Neural progenitor cell (in vitro differentiated cells): ENCODE data around the gene BUB1B. TPM values are rescaled to one million over a fixed set of nuclear protein-coding genes. Genes with fewer than 3 reads are reported as not detected.

Experiments
- DNase-seq: peaks from one replicate; pipeline ENCODE4 v3.0.0-alpha.2; 2016; ENCODE audit warnings: low spot score
- H2AFZ ChIP-seq: fragments of 200-600 bp; sonication (generic); replicated peaks from 2 replicates; pipeline ENCODE4 v1.6.1; 2016; ENCODE audit warnings: antibody characterized with exemption
- H3F3A ChIP-seq: fragments of 200-600 bp; sonication (generic); 2 replicates; pipeline ENCODE4 v1.6.1; 2016; ENCODE audit warnings: antibody characterized with exemption, low read depth
- H3K27ac ChIP-seq: fragments of 200-600 bp; sonication (generic); 2 replicates; pipeline ENCODE4 v1.5.1; 2016; ENCODE audit warnings: mild to moderate bottlenecking
- H3K27me3 ChIP-seq: fragments of 200-600 bp; sonication (generic); 2 replicates; pipeline ENCODE4 v1.6.1; 2016; ENCODE audit warnings: mild to moderate bottlenecking, moderate library complexity
- H3K36me3 ChIP-seq: fragments of 200-600 bp; sonication (generic); 2 replicates; pipeline ENCODE4 v1.5.1; 2016
- H3K4me1 ChIP-seq: fragments of 200-600 bp; sonication (generic); 2 replicates; pipeline ENCODE4 v1.6.1; 2016; ENCODE audit warnings: mixed run types
- H3K4me2 ChIP-seq: fragments of 200-600 bp; sonication (generic); 2 replicates; pipeline ENCODE4 v1.6.1; 2016
- H3K4me3 ChIP-seq: fragments of 200-600 bp; sonication (generic); 2 replicates; pipeline ENCODE4 v1.5.1; 2016
- H3K79me2 ChIP-seq: fragments of 200-600 bp; sonication (generic); 2 replicates; pipeline ENCODE4 v1.6.1; 2016; ENCODE audit warnings: low read depth
- H3K9ac ChIP-seq: fragments of 200-600 bp; sonication (generic); 2 replicates; pipeline ENCODE4 v1.6.1; 2016
- H3K9me3 ChIP-seq: fragments of 200-600 bp; sonication (generic); 2 replicates; pipeline ENCODE4 v1.5.1; 2016; ENCODE audit warnings: low read depth
- H4K20me1 ChIP-seq: fragments of 200-600 bp; sonication (generic); 2 replicates; pipeline ENCODE4 v1.6.1; 2016; ENCODE audit warnings: low read depth
- H3K27ac Mint-ChIP-seq: 3 replicates; pipeline ENCODE4 v1.8.0; 2021; ENCODE audit warnings: mixed read lengths
- H3K27me3 Mint-ChIP-seq: 2 replicates; pipeline ENCODE4 v1.8.0; 2022; ENCODE audit warnings: low read depth, mild to moderate bottlenecking, inconsistent platforms, moderate library complexity, mixed read lengths; ENCODE audit not compliant: insufficient read depth
- H3K36me3 Mint-ChIP-seq: 3 replicates; pipeline ENCODE4 v1.8.0; 2021; ENCODE audit warnings: mixed read lengths
- H3K4me1 Mint-ChIP-seq: 3 replicates; pipeline ENCODE4 v1.8.0; 2021; ENCODE audit warnings: mixed read lengths
- H3K4me3 Mint-ChIP-seq: 3 replicates; pipeline ENCODE4 v1.8.0; 2021; ENCODE audit warnings: mild to moderate bottlenecking, moderate library complexity, mixed read lengths
- H3K9me3 Mint-ChIP-seq: 3 replicates; pipeline ENCODE4 v1.8.0; 2020; ENCODE audit warnings: mixed read lengths
- EZH2 ChIP-seq: fragments of 200-600 bp; sonication (generic); IDR thresholded peaks from 2 replicates; pipeline ENCODE4 v1.6.1; 2017; ENCODE audit warnings: antibody characterized with exemption, mild to moderate bottlenecking, moderate library complexity
- EZH2phosphoT487 ChIP-seq: fragments of 200-600 bp; sonication (generic); IDR thresholded peaks from 2 replicates; pipeline ENCODE4 v1.6.1; 2017; ENCODE audit warnings: antibody characterized with exemption
- total RNA-seq: library from RNA; depleted of rRNA; stranded (reverse); fragments of >200 nt; gene quantifications from 2 replicates; pipeline ENCODE4 v1.2.3, GENCODE V29; 2015; ENCODE audit warnings: low replicate concordance
- TF ChIP-seq, protein P1 (sequence below): fragments of 200-600 bp; sonication (generic); IDR thresholded peaks from 2 replicates; pipeline ENCODE4 v1.5.1; 2017; ENCODE audit warnings: antibody characterized with exemption, mild to moderate bottlenecking

BUB1B gene
- total RNA-seq, 1 donor from 2014 or later: 167 TPM

DNA sequence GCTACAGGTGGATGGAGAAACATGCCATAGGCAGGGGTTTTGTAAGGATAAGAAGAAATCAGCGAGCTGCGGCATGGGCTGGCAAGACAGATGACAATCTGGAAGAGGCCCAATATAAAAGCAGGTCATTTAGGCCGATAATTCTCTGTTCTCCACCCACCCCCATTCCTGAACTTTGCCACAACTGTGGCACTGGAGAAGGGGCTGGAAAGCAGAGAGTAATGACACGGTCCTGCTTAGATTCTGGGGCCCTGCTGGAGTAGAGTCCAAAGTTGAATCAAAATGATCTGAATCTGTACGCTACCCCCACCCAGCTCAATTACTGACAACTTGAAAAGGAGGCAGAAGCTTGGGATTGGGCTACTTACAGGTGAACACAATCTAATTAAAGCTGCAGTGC lies 18.4 kb upstream of the BUB1B start:
- peaks cover under 1% of the 10 kb centered on the region for H3K4me1 Mint-ChIP-seq
- Histone ChIP-seq H3K27me3 (no peaks in the 10 kb centered on the region), H3K4me2 (no peak overlapping the region), H3K4me3 (no peak overlapping the region), H3K36me3 (no peaks in the 10 kb centered on the region), H3F3A (no peaks in the 10 kb centered on the region), H3K4me1 (no peaks in the 10 kb centered on the region), H3K79me2 (no peaks in the 10 kb centered on the region), H2AFZ (no peak overlapping the region), H3K27ac (no peak overlapping the region), H3K9ac (no peak overlapping the region), H3K9me3 (no peaks in the 10 kb centered on the region), H4K20me1 (no peaks in the 10 kb centered on the region)
- peaks cover 4% of the 10 kb centered on the region for H3K27me3 Mint-ChIP-seq
- TF ChIP-seq EZH2phosphoT487 (no peak), EZH2 (no peak)
- TF ChIP-seq, protein P1, sequence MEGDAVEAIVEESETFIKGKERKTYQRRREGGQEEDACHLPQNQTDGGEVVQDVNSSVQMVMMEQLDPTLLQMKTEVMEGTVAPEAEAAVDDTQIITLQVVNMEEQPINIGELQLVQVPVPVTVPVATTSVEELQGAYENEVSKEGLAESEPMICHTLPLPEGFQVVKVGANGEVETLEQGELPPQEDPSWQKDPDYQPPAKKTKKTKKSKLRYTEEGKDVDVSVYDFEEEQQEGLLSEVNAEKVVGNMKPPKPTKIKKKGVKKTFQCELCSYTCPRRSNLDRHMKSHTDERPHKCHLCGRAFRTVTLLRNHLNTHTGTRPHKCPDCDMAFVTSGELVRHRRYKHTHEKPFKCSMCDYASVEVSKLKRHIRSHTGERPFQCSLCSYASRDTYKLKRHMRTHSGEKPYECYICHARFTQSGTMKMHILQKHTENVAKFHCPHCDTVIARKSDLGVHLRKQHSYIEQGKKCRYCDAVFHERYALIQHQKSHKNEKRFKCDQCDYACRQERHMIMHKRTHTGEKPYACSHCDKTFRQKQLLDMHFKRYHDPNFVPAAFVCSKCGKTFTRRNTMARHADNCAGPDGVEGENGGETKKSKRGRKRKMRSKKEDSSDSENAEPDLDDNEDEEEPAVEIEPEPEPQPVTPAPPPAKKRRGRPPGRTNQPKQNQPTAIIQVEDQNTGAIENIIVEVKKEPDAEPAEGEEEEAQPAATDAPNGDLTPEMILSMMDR: no peak
- H3K9me3 Mint-ChIP-seq: no peaks in the 10 kb centered on the region
- H3K27ac Mint-ChIP-seq: no peak overlapping the region
- H3K36me3 Mint-ChIP-seq: no peaks in the 10 kb centered on the region
- H3K4me3 Mint-ChIP-seq: no peak overlapping the region
- no peak for DNase-seq

DNA sequence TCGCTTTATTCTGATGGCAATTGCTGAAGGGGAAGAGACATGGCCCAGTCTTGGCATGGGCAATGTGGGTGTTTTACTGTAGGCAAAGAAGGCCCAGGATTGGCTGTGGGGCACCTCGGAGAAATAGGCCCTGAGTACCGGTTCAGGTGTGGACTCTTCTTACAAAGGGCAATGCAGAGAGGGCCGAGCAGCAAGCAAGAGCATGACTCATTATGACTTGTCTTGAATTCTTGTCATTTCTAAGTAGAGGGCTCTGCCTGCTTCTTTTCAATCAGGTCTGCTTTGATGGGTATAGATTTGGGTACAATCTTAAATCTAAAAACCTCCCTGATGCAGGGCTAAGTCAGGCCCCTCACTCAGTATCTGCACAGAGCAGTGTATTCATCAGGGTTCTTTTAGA lies 14.8 kb upstream of the BUB1B start:
- no peaks in the 10 kb centered on the region for H3K4me1 Mint-ChIP-seq
- H3K4me3 Mint-ChIP-seq: no peak overlapping the region
- Histone ChIP-seq H3K4me2 (no peak overlapping the region), H3K9ac (no peak overlapping the region), H3K36me3 (no peaks in the 10 kb centered on the region), H3K9me3 (no peaks in the 10 kb centered on the region), H3F3A (no peaks in the 10 kb centered on the region), H2AFZ (no peak overlapping the region), H3K4me1 (no peaks in the 10 kb centered on the region), H3K4me3 (no peak overlapping the region), H3K27ac (no peak overlapping the region), H3K79me2 (no peaks in the 10 kb centered on the region), H4K20me1 (no peaks in the 10 kb centered on the region), H3K27me3 (no peaks in the 10 kb centered on the region)
- DNase-seq: no peak
- peaks cover 4% of the 10 kb centered on the region for H3K27me3 Mint-ChIP-seq
- H3K36me3 Mint-ChIP-seq: no peaks in the 10 kb centered on the region
- TF ChIP-seq, protein P1: no peak
- no peak for TF ChIP-seq EZH2phosphoT487
- TF ChIP-seq EZH2: no peak
- H3K27ac Mint-ChIP-seq: no peak overlapping the region
- H3K9me3 Mint-ChIP-seq: peaks cover 4% of the 10 kb centered on the region

DNA sequence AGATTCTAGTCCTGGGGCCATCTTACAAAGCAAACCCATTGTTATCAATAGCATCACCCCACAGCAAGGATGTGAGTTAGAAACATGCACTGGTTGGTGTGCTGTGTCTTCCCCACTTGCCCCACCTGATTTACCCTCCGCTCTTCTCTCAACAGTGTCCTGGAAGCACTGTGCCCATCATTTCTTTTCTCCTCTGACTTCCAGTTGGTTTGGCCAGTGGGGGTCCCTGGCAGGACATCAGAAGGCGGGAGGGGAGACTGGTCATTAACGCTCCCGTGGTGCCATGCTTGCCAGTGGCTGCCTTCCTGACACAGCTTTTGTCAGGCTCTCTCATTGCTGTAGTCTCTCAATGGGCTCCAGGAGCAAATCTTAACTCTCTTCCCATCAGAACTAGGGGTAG lies 11.5 kb upstream of the BUB1B start:
- Histone ChIP-seq H3K4me1 (no peaks in the 10 kb centered on the region), H3K4me3 (no peak overlapping the region), H4K20me1 (no peaks in the 10 kb centered on the region), H3K36me3 (no peaks in the 10 kb centered on the region), H3K79me2 (no peaks in the 10 kb centered on the region), H2AFZ (no peak overlapping the region), H3K9me3 (no peaks in the 10 kb centered on the region), H3K27me3 (no peaks in the 10 kb centered on the region), H3K4me2 (no peak overlapping the region), H3K9ac (no peak overlapping the region), H3F3A (no peaks in the 10 kb centered on the region), H3K27ac (no peak overlapping the region)
- TF ChIP-seq EZH2: no peak
- no peak for TF ChIP-seq EZH2phosphoT487
- TF ChIP-seq, protein P1: no peak
- Mint-ChIP-seq H3K9me3 (peaks cover 4% of the 10 kb centered on the region), H3K27ac (no peak overlapping the region), H3K4me3 (no peak overlapping the region), H3K36me3 (no peaks in the 10 kb centered on the region), H3K4me1 (no peaks in the 10 kb centered on the region), H3K27me3 (peaks cover 7% of the 10 kb centered on the region)
- DNase-seq: no peak
